CD14-positive monocyte (primary cell): ENCODE measurements around the gene PSMB2. TPM values are rescaled to one million over a fixed set of nuclear protein-coding genes. Genes with fewer than 3 reads are reported as not detected.

Experiments used
- DNase-seq, 3 donors: peaks; one replicate each; pipeline ENCODE4 v3.0.0-alpha.2; 2011 to 2022
- H2AFZ ChIP-seq: 2 replicates; pipeline ENCODE4 v1.6.0; 2012; ENCODE audit warnings: mild to moderate bottlenecking, low read depth, low read length, inconsistent platforms; ENCODE audit not compliant: insufficient read depth, poor library complexity, severe bottlenecking
- H3K27ac ChIP-seq, 2 donors: 1 replicate in 1 of 2; 2 replicates in 1 of 2; pipeline ENCODE4 v1.5.1; 2012 to 2013; ENCODE audit warnings: low read length in 2 of 2, control low read depth in 1 of 2, inconsistent platforms in 1 of 2, low read depth in 1 of 2, mild to moderate bottlenecking in 1 of 2
- H3K27me3 ChIP-seq, 2 donors: one replicate each; pipeline versions ENCODE4 v1.6.0 to v1.6.1; 2011 to 2013; ENCODE audit warnings: low read length in 2 of 2; ENCODE audit not compliant: control insufficient read depth in 2 of 2, insufficient read depth in 2 of 2
- H3K36me3 ChIP-seq, 2 donors: replicated peaks in 1 of 2; 1 replicate in 1 of 2; 2 replicates in 1 of 2; pipeline versions ENCODE4 v1.5.1 to v1.6.1; 2012 to 2013; ENCODE audit warnings: low read length in 2 of 2, control low read depth in 1 of 2, inconsistent platforms in 1 of 2, mild to moderate bottlenecking in 1 of 2; ENCODE audit not compliant: insufficient read depth in 2 of 2, control insufficient read depth in 1 of 2
- H3K4me1 ChIP-seq, 2 donors: 1 replicate in 1 of 2; 2 replicates in 1 of 2; pipeline versions ENCODE4 v1.5.1 to v1.6.1; 2012 to 2013; ENCODE audit warnings: low read length in 2 of 2, control low read depth in 1 of 2, inconsistent platforms in 1 of 2, mild to moderate bottlenecking in 1 of 2, moderate library complexity in 1 of 2; ENCODE audit not compliant: insufficient read depth in 2 of 2, control insufficient read depth in 1 of 2
- H3K4me2 ChIP-seq: replicated peaks from 2 replicates; pipeline ENCODE3; 2012; ENCODE audit warnings: low read length, moderate library complexity, mild to moderate bottlenecking; ENCODE audit not compliant: poor library complexity, severe bottlenecking; ENCODE audit errors: extremely low read depth
- H3K4me3 ChIP-seq, 3 experiments: fragments of 200-600 bp in 1 of 3; sonication (generic) in 1 of 3; replicated peaks in 1 of 3; 1 replicate in 2 of 3; 2 replicates in 1 of 3; pipeline ENCODE4 v1.5.1; 2011 to 2013; ENCODE audit warnings: low read length in 3 of 3, mild to moderate bottlenecking in 3 of 3, control low read depth in 2 of 3, low read depth in 2 of 3, inconsistent platforms in 1 of 3, moderate library complexity in 1 of 3
- H3K79me2 ChIP-seq: 2 replicates; pipeline ENCODE4 v1.6.0; 2012; ENCODE audit warnings: mild to moderate bottlenecking, control low read depth, inconsistent platforms, low read length, moderate library complexity; ENCODE audit not compliant: insufficient read depth
- H3K9ac ChIP-seq: 2 replicates; pipeline ENCODE4 v1.6.0; 2017; ENCODE audit warnings: low read length, mild to moderate bottlenecking; ENCODE audit not compliant: insufficient read depth, poor library complexity, severe bottlenecking
- H3K9me3 ChIP-seq, 2 donors: replicated peaks in 1 of 2; 1 replicate in 1 of 2; 2 replicates in 1 of 2; pipeline versions ENCODE4 v1.5.1 to v1.6.1; 2012 to 2013; ENCODE audit warnings: low read length in 2 of 2, control low read depth in 1 of 2; ENCODE audit not compliant: control insufficient read depth in 1 of 2, insufficient read depth in 1 of 2
- H4K20me1 ChIP-seq: 2 replicates; pipeline ENCODE4 v1.6.0; 2012; ENCODE audit warnings: mild to moderate bottlenecking, low read length, control low read depth, moderate library complexity; ENCODE audit not compliant: insufficient read depth
- H3K27ac Mint-ChIP-seq, 7 donors: one replicate each; pipeline ENCODE4 v1.8.0; 2020; ENCODE audit warnings: mild to moderate bottlenecking in 7 of 7, mixed read lengths in 7 of 7, moderate library complexity in 6 of 7, inconsistent platforms in 2 of 7
- H3K27me3 Mint-ChIP-seq, 3 donors: one replicate each; pipeline ENCODE4 v1.8.0; 2021 to 2022; ENCODE audit warnings: low read depth in 3 of 3, mild to moderate bottlenecking in 3 of 3, mixed read lengths in 3 of 3, moderate library complexity in 3 of 3, inconsistent platforms in 1 of 3
- H3K36me3 Mint-ChIP-seq, 2 donors: one replicate each; pipeline ENCODE4 v1.8.0; 2020; ENCODE audit warnings: mixed read lengths in 2 of 2, inconsistent platforms in 1 of 2, mild to moderate bottlenecking in 1 of 2
- H3K4me1 Mint-ChIP-seq: one replicate; pipeline ENCODE4 v1.8.0; 2020; ENCODE audit warnings: mild to moderate bottlenecking, mixed read lengths
- H3K4me3 Mint-ChIP-seq, 2 donors: one replicate each; pipeline ENCODE4 v1.8.0; 2020; ENCODE audit warnings: mild to moderate bottlenecking in 2 of 2, mixed read lengths in 2 of 2, moderate library complexity in 1 of 2
- H3K9me3 Mint-ChIP-seq, 7 donors: one replicate each; pipeline ENCODE4 v1.8.0; 2020 to 2022; ENCODE audit warnings: mixed read lengths in 7 of 7, mild to moderate bottlenecking in 6 of 7, moderate library complexity in 6 of 7, inconsistent platforms in 2 of 7
- WGBS: methylation state at CpG from one replicate; pipeline ENCODE4 v1.1.5; 2013; ENCODE audit warnings: missing lambda C conversion rate; ENCODE audit not compliant: insufficient coverage; 5-methylcytosine and 5-hydroxymethylcytosine counted together
- intact Hi-C, 2 donors: fragments of 100-400 bp; cut with micrococcal nuclease; formaldehyde crosslinking; loops; one replicate each; pipeline versions ENCODE4 v1.15.0 to v1.15.1; 2023
- polyA plus RNA-seq, 3 donors: library from polyadenylated mRNA; depleted of rRNA in 1 of 3; unstranded in 2 of 3; stranded (reverse) in 1 of 3; fragments of 300-500 nt in 2 of 3; fragments of >200 nt in 1 of 3; fragmentation: Illumina TruSeq in 2 of 3; gene quantifications; 1 replicate in 2 of 3; 2 replicates in 1 of 3; pipeline ENCODE4 v1.2.3, GENCODE V29; 2012 to 2021
- TF ChIP-seq, protein P1 (sequence below): fragments of 200-600 bp; IDR thresholded peaks from one replicate; pipeline ENCODE4 v1.8.0; 2022; ENCODE audit warnings: antibody characterized with exemption, mild to moderate bottlenecking

PSMB2 gene
- polyA plus RNA-seq, 3 donors, result 27.9 to 84.1 (median 78.6) TPM

DNA sequence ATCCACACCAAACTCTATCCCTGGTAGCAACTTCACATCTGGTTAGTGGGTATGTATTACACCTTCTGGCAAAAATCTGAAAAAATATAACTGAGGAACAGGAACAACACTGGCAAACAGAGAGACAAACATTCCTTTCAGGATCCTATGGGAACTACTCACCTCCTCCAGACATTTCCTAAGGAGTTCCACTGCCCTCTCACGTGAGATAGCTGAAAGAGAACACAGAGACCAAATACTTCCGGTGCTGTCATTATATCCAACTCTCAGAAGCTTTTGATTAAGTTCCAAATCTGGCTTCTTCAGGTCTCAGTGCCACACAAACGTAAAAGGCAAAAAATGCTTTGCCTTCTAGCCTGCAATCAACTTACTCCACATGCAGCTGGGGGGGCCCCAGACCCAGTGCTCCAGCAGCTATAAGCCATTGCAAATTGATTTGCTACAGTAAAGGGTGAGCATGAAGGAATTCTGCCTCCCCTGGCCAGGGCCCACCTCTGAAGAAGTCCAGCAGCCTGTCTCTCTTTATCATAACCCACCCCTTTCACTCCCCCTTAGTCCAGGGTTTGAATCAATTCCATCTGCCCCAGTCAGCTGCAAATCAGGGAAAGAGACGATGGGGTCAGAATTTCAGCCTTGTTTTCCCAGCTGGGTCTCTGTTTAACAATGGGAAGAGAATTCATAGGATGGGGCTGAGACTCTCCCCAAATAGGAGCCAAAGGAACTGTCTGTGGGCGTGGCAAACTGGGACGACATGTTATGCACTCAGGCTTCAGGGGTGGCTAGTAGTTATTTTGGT lies 36.1 kb downstream of the PSMB2 start:
- no peak for DNase-seq
- intact Hi-C loops, result no loop called here
- Mint-ChIP-seq H3K36me3 (peaks cover 72 to 87% of the 10 kb centered on the region in 2 donors), H3K4me3 (no peak overlapping the region), H3K27ac (no peak overlapping the region), H3K9me3 (no peaks in the 10 kb centered on the region), H3K4me1 (no peaks in the 10 kb centered on the region), H3K27me3 (no peaks in the 10 kb centered on the region)
- H3K4me2 ChIP-seq, result no peak overlapping the region
- H2AFZ ChIP-seq, result no peak overlapping the region
- no peaks in the 10 kb centered on the region for H3K27me3 ChIP-seq
- peaks cover 20% of the 10 kb centered on the region for H4K20me1 ChIP-seq
- no peaks in the 10 kb centered on the region for H3K9me3 ChIP-seq
- H3K27ac ChIP-seq, result no peak overlapping the region
- H3K9ac ChIP-seq, result no peak overlapping the region
- H3K4me3 ChIP-seq, result no peak overlapping the region
- H3K79me2 ChIP-seq, result no peaks in the 10 kb centered on the region
- H3K36me3 ChIP-seq, result peaks cover 65 to 99% of the 10 kb centered on the region in 2 donors
- WGBS, result 98% methylated on average over 4 of the region's 6 CpGs
- TF ChIP-seq, protein P1, sequence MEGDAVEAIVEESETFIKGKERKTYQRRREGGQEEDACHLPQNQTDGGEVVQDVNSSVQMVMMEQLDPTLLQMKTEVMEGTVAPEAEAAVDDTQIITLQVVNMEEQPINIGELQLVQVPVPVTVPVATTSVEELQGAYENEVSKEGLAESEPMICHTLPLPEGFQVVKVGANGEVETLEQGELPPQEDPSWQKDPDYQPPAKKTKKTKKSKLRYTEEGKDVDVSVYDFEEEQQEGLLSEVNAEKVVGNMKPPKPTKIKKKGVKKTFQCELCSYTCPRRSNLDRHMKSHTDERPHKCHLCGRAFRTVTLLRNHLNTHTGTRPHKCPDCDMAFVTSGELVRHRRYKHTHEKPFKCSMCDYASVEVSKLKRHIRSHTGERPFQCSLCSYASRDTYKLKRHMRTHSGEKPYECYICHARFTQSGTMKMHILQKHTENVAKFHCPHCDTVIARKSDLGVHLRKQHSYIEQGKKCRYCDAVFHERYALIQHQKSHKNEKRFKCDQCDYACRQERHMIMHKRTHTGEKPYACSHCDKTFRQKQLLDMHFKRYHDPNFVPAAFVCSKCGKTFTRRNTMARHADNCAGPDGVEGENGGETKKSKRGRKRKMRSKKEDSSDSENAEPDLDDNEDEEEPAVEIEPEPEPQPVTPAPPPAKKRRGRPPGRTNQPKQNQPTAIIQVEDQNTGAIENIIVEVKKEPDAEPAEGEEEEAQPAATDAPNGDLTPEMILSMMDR, result no peak
- H3K4me1 ChIP-seq, result no peaks in the 10 kb centered on the region

DNA sequence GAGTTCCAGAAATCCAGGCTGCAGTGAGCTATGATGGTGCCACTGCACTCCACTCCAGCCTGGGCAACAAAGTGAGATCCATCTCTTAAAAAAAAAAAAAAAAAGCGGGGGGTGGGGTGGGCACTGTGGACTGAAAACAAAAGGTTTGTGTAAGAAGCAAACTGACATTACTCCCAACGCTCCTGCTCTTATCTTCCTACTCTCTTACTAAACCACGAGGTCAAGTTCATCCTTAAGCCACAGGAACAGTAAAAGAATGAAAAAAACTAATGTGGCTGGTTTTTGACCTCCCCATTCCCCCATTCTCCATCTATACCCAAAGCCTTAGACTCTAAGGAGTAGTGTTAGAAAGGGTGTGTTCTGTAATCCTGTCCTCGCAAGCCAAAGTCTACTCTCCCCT lies 37.4 kb downstream of the PSMB2 start:
- H3K4me2 ChIP-seq, result no peak overlapping the region
- H3K9ac ChIP-seq, result no peak overlapping the region
- Mint-ChIP-seq H3K4me3 (no peak overlapping the region), H3K36me3 (peaks cover 71 to 82% of the 10 kb centered on the region in 2 donors), H3K4me1 (no peaks in the 10 kb centered on the region), H3K27ac (peak overlapping the region in 2 of 7 donors; percentile 29 to 50), H3K9me3 (no peaks in the 10 kb centered on the region), H3K27me3 (no peaks in the 10 kb centered on the region)
- peaks cover 10% of the 10 kb centered on the region for H4K20me1 ChIP-seq
- no peak overlapping the region for H3K4me3 ChIP-seq
- no peaks in the 10 kb centered on the region for H3K27me3 ChIP-seq
- peaks cover 59 to 94% of the 10 kb centered on the region in 2 donors for H3K36me3 ChIP-seq
- no peak for DNase-seq
- no peaks in the 10 kb centered on the region for H3K79me2 ChIP-seq
- no peak overlapping the region for H2AFZ ChIP-seq
- H3K4me1 ChIP-seq, result no peaks in the 10 kb centered on the region
- intact Hi-C loops, result no loop called here
- TF ChIP-seq, protein P1, result no peak
- H3K27ac ChIP-seq, result no peak overlapping the region
- H3K9me3 ChIP-seq, result no peaks in the 10 kb centered on the region
- WGBS, result no CpG with 5 or more reads among the region's 4 CpGs
